HepG2 (cell line): ENCODE data around the gene KATNBL1. TPM values are rescaled to one million over a fixed set of nuclear protein-coding genes. Genes with fewer than 3 reads are reported as not detected.

ENCODE experiments used
- FOSL2 ChIP-seq: sonication (generic); formaldehyde crosslinking; IDR thresholded peaks from 2 replicates; pipeline ENCODE4 v1.4.0; 2020; ENCODE audit warnings: missing genetic modification reagents
- JDP2 ChIP-seq: sonication (generic); formaldehyde crosslinking; IDR thresholded peaks from 2 replicates; pipeline ENCODE4 v1.8.1; 2022; ENCODE audit warnings: missing genetic modification reagents, borderline replicate concordance
- KDM3A ChIP-seq: IDR thresholded peaks from 2 replicates; pipeline ENCODE4 v1.6.1; 2018; ENCODE audit warnings: low read depth, missing compliant biosample characterization
- MTA1 ChIP-seq: sonication (generic); formaldehyde crosslinking; IDR thresholded peaks from 2 replicates; pipeline ENCODE4 v1.4.0; 2020; ENCODE audit warnings: missing genetic modification reagents, mild to moderate bottlenecking, borderline replicate concordance
- MXD4 ChIP-seq: IDR thresholded peaks from 2 replicates; pipeline ENCODE4 v1.6.1; 2016; ENCODE audit warnings: mild to moderate bottlenecking, missing biosample characterization, missing genetic modification reagents
- SOX5 ChIP-seq: IDR thresholded peaks from 2 replicates; pipeline ENCODE4 v1.6.1; 2016; ENCODE audit warnings: borderline replicate concordance
- ZFP36L1 ChIP-seq: sonication (generic); formaldehyde crosslinking; IDR thresholded peaks from 2 replicates; pipeline ENCODE4 v1.8.0; 2022; ENCODE audit warnings: mild to moderate bottlenecking, missing genetic modification reagents, moderate library complexity
- ZIK1 ChIP-seq: sonication (generic); formaldehyde crosslinking; IDR thresholded peaks from 2 replicates; pipeline ENCODE4 v1.5.0; 2020; ENCODE audit warnings: mild to moderate bottlenecking, low read depth, missing genetic modification reagents, borderline replicate concordance
- ZNF124 ChIP-seq: sonication (generic); formaldehyde crosslinking; IDR thresholded peaks from 2 replicates; pipeline ENCODE4 v1.4.0; 2020; ENCODE audit warnings: missing genetic modification reagents
- ZNF468 ChIP-seq: sonication (generic); formaldehyde crosslinking; IDR thresholded peaks from 2 replicates; pipeline ENCODE4 v1.8.0; 2022; ENCODE audit warnings: mild to moderate bottlenecking, moderate library complexity, missing genetic modification reagents
- ZNF746 ChIP-seq: sonication (generic); formaldehyde crosslinking; IDR thresholded peaks from 2 replicates; pipeline ENCODE4 v1.8.0; 2022; ENCODE audit warnings: mild to moderate bottlenecking, missing genetic modification reagents
- polyA plus RNA-seq, 8 experiments: library from polyadenylated mRNA; depleted of rRNA in 3 of 8; stranded (reverse) in 7 of 8; unstranded in 1 of 8; fragments of >200 nt; fragmentation: Illumina TruSeq in 4 of 8; extraction: Trizol in 4 of 8; gene quantifications; 2 replicates each; pipeline versions ENCODE4 v1.2.1 to v1.2.3, GENCODE V29; 2011 to 2016; ENCODE audit warnings: low read depth in 4 of 8, missing spikeins in 1 of 8, mixed read lengths in 1 of 8; ENCODE audit not compliant: insufficient read depth in 1 of 8
- total RNA-seq, 5 experiments: library from RNA; depleted of rRNA; stranded (reverse); fragments of >200 nt; fragmentation: Illumina TruSeq; extraction: Trizol; gene quantifications; 2 replicates each; pipeline ENCODE4 v1.2.3, GENCODE V29; 2016; ENCODE audit warnings: low read depth in 1 of 5
- TF ChIP-seq, protein P1 (sequence below): sonication (generic); formaldehyde crosslinking; IDR thresholded peaks from 2 replicates; pipeline ENCODE4 v1.5.1; 2020; ENCODE audit warnings: missing genetic modification reagents, mild to moderate bottlenecking, borderline replicate concordance
- TF ChIP-seq, protein P2 (sequence below): sonication (generic); formaldehyde crosslinking; IDR thresholded peaks from 2 replicates; pipeline ENCODE4; 2020; ENCODE audit warnings: missing genetic modification reagents, mild to moderate bottlenecking, borderline replicate concordance
- TF ChIP-seq, protein P3 (sequence below): sonication (generic); formaldehyde crosslinking; IDR thresholded peaks from 2 replicates; pipeline ENCODE4 v1.5.0; 2020; ENCODE audit warnings: missing genetic modification reagents
- TF ChIP-seq, protein P4 (sequence below): sonication (generic); formaldehyde crosslinking; IDR thresholded peaks from 2 replicates; pipeline ENCODE4 v1.8.0; 2022; ENCODE audit warnings: mild to moderate bottlenecking, missing genetic modification reagents, moderate library complexity
- TF ChIP-seq, protein P5 (sequence below): sonication (generic); formaldehyde crosslinking; IDR thresholded peaks from 2 replicates; pipeline ENCODE4 v1.8.1; 2023; ENCODE audit warnings: mild to moderate bottlenecking, missing genetic modification reagents, borderline replicate concordance
- TF ChIP-seq, protein P6 (sequence below): sonication (generic); formaldehyde crosslinking; IDR thresholded peaks from 2 replicates; pipeline ENCODE4 v1.4.0; 2020; ENCODE audit warnings: missing genetic modification reagents

Gene KATNBL1
- total and polyA plus RNA-seq, 2 of the 13 experiments (the other 11 are each of a cell fraction or from before 2014, with no cell fraction given), result 23.4 to 42.8 TPM

DNA sequence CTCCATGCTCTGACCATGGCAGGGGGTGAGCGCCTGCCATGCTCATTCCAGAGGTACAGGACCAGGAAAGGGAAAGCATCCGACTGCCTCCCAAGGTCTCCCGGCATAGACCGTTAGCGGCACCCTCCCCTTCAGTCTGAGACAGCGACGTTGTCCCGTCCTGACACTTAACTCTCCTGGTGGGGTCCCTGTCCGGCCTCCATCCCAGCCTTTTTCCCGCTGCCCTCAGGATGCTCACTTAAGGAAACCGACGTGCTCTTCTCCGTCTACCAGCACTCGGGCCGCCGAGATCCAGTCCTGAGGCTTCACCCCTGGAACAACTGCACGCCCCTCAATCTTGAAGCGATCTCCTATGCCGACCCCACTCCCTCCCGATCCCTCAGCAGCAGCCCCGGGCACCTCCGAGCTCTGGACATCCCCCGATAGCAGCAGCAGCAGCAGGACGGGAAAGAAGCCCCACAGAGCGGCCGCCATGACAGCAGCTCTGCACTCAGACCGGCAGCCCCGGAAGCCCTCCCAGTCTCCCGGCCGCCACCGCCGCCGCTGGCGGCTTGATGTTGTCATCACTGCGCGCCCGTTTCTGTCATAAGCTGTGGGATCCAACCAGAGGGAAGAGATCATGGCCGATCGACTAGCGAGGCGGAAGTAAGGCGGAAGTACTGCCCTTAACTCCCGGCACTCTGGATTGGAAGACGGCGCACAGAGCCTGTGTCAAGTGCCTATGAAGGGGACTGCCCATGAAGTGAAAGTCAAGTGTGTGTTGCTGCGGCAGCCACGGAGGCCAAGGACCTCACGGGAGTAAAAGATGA is 108.3 kb downstream of the KATNBL1 start, which contains the start of the genes EMC7 and PGBD4 (continued):
- TF ChIP-seq, protein P1, sequence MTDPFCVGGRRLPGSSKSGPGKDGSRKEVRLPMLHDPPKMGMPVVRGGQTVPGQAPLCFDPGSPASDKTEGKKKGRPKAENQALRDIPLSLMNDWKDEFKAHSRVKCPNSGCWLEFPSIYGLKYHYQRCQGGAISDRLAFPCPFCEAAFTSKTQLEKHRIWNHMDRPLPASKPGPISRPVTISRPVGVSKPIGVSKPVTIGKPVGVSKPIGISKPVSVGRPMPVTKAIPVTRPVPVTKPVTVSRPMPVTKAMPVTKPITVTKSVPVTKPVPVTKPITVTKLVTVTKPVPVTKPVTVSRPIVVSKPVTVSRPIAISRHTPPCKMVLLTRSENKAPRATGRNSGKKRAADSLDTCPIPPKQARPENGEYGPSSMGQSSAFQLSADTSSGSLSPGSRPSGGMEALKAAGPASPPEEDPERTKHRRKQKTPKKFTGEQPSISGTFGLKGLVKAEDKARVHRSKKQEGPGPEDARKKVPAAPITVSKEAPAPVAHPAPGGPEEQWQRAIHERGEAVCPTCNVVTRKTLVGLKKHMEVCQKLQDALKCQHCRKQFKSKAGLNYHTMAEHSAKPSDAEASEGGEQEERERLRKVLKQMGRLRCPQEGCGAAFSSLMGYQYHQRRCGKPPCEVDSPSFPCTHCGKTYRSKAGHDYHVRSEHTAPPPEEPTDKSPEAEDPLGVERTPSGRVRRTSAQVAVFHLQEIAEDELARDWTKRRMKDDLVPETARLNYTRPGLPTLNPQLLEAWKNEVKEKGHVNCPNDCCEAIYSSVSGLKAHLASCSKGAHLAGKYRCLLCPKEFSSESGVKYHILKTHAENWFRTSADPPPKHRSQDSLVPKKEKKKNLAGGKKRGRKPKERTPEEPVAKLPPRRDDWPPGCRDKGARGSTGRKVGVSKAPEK (CRISPR knock-in tag), result no peak
- TF ChIP-seq JDP2 (CRISPR knock-in tag) (no peak), SOX5 (CRISPR knock-in tag) (no peak), MTA1 (CRISPR knock-in tag) (peak; percentile 56; the same call in 1 of the 2 replicates), MXD4 (CRISPR knock-in tag) (peak; percentile 86), FOSL2 (CRISPR knock-in tag) (peak; percentile 36; the same call in 1 of the 2 replicates), ZIK1 (peak; percentile 82; the same call in 1 of the 2 replicates), KDM3A (CRISPR knock-in tag) (no peak), ZNF468 (CRISPR knock-in tag) (no peak), ZFP36L1 (CRISPR knock-in tag) (0 out of 2 replicates have a peak, but pooled peaks have one; percentile 30), ZNF746 (CRISPR knock-in tag) (no peak), ZNF124 (CRISPR knock-in tag) (no peak)
- TF ChIP-seq, protein P2, sequence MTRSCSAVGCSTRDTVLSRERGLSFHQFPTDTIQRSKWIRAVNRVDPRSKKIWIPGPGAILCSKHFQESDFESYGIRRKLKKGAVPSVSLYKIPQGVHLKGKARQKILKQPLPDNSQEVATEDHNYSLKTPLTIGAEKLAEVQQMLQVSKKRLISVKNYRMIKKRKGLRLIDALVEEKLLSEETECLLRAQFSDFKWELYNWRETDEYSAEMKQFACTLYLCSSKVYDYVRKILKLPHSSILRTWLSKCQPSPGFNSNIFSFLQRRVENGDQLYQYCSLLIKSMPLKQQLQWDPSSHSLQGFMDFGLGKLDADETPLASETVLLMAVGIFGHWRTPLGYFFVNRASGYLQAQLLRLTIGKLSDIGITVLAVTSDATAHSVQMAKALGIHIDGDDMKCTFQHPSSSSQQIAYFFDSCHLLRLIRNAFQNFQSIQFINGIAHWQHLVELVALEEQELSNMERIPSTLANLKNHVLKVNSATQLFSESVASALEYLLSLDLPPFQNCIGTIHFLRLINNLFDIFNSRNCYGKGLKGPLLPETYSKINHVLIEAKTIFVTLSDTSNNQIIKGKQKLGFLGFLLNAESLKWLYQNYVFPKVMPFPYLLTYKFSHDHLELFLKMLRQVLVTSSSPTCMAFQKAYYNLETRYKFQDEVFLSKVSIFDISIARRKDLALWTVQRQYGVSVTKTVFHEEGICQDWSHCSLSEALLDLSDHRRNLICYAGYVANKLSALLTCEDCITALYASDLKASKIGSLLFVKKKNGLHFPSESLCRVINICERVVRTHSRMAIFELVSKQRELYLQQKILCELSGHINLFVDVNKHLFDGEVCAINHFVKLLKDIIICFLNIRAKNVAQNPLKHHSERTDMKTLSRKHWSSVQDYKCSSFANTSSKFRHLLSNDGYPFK, result peak; percentile 100
- TF ChIP-seq, protein P3, sequence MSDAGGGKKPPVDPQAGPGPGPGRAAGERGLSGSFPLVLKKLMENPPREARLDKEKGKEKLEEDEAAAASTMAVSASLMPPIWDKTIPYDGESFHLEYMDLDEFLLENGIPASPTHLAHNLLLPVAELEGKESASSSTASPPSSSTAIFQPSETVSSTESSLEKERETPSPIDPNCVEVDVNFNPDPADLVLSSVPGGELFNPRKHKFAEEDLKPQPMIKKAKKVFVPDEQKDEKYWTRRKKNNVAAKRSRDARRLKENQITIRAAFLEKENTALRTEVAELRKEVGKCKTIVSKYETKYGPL (CRISPR knock-in tag), result no peak
- TF ChIP-seq, protein P4, sequence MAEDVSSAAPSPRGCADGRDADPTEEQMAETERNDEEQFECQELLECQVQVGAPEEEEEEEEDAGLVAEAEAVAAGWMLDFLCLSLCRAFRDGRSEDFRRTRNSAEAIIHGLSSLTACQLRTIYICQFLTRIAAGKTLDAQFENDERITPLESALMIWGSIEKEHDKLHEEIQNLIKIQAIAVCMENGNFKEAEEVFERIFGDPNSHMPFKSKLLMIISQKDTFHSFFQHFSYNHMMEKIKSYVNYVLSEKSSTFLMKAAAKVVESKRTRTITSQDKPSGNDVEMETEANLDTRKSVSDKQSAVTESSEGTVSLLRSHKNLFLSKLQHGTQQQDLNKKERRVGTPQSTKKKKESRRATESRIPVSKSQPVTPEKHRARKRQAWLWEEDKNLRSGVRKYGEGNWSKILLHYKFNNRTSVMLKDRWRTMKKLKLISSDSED (CRISPR knock-in tag), result no peak
- TF ChIP-seq, protein P5, sequence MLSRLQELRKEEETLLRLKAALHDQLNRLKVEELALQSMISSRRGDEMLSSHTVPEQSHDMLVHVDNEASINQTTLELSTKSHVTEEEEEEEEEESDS (CRISPR knock-in tag), result no peak
- TF ChIP-seq, protein P6, sequence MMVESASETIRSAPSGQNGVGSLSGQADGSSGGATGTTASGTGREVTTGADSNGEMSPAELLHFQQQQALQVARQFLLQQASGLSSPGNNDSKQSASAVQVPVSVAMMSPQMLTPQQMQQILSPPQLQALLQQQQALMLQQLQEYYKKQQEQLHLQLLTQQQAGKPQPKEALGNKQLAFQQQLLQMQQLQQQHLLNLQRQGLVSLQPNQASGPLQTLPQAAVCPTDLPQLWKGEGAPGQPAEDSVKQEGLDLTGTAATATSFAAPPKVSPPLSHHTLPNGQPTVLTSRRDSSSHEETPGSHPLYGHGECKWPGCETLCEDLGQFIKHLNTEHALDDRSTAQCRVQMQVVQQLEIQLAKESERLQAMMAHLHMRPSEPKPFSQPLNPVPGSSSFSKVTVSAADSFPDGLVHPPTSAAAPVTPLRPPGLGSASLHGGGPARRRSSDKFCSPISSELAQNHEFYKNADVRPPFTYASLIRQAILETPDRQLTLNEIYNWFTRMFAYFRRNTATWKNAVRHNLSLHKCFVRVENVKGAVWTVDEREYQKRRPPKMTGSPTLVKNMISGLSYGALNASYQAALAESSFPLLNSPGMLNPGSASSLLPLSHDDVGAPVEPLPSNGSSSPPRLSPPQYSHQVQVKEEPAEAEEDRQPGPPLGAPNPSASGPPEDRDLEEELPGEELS (CRISPR knock-in tag), result 0 out of 2 replicates have a peak, but pooled peaks have one; percentile 16
